ENCODE data around the gene ZSCAN5C. TPM values are rescaled to one million over a fixed set of nuclear protein-coding genes. Genes with fewer than 3 reads are reported as not detected.
"Not testable (repeated sequence)": the region's sequence is repeated elsewhere in the genome, so short reads cannot be mapped to it uniquely, and the experiment has no call there.

ZSCAN5C gene, protein sequence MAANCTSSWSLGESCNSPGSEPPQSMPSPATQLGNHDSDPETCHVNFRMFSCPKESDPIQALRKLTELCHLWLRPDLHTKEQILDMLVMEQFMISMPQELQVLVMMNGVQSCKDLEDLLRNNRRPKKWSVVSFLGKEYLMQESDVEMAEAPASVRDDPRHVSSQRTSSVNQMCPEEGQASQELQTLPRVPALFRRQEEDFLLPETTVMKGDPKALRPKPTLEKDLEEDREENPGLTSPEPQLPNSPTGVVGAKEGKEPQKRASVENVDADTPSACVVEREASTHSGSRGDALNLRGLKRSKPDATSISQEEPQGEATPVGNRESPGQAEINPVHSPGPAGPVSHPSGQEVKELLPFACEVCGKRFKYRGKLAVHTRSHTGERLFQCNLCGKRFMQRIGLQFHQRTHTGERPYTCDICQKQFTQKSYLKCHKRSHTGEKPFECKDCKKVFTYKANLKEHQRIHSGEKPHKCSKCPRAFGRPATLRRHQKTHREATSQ
- not detected in 2 replicates for total RNA-seq (2014; rRNA removed; shearing (Covaris generic); ENCODE audit: low replicate concordance)

DNA sequence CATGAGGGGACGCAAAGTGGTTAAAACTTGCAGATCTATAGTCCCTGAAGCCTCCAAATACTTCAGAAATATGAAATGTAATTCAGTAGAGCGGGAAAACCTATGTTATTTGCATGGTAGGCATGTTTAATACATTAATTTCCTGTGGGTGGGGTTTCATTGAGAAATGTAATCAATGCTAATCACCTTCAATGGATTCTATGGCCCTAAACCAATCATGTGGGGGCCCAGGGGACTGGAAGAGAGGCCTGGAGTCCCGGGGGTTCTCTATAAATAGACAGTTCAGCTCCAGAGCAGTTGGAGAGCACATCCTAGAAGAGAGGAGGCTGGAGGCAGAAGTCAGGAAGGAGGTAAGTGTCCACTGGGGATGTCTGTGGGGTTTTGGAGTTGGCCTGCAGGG is at the start of gene ZSCAN5C:
Gene ZSCAN5C (plus strand): TSS at position 301 of the 400 bp plus-strand sequence. CDS start 3,641 bp downstream, outside the sequence.
- Histone ChIP-seq H3K4me3 (no peak within 1 kb of the TSS), H3K27me3 (peaks cover 8% of the 10 kb centered on the region; the same call in 1 of the 2 replicates), H3K36me3 (no peaks in the 10 kb centered on the region), H3K9me3 (no peaks in the 10 kb centered on the region)
- DNase-seq, result no peak

DNA sequence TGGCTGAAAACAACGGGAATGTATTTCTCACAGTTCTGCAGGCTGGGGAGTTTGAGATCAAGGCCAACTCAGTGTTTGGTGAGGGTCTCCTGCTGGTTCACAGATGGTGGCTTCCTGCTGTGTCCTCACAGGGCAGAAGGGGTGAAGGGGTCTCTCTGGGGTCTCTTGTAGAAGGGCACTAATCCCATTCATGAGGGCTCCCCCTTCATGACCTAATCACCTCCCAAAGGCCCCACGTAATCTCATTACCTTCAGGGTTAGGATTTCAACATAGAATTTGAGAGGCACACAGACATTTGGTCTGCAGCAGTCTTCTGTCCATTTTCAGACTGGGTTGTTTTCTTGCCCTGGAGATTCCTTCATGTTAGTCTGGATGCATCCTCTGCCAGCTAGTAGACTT is 49.4 kb upstream of the ZSCAN5C start:
- H3K36me3 ChIP-seq, result peaks cover 13% of the 10 kb centered on the region
- no peaks in the 10 kb centered on the region for H3K27me3 ChIP-seq
- no peak overlapping the region for H3K4me3 ChIP-seq
- H3K9me3 ChIP-seq, result no peaks in the 10 kb centered on the region
- no peak for DNase-seq

DNA sequence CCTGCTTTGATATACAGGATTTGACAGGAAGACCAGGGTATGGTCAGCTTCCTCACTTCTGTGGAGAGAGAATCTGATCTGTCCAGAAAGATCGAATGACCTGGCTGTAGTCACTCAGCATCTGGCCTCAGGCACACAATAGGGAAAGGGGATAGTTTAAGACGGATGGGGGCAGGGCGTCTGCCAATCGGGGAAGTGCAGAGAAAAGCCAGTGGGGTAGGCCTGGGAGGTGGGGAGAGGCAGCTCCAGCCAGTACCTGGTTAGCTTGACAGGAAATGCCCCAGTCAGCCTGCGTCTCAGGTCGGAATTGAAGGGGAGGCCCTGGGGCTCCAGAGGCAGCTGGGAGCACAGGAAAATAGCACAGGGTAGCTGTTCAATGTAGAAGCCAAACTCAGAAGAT is 48.6 kb upstream of the ZSCAN5C start:
- no peak overlapping the region for H3K4me3 ChIP-seq
- no peaks in the 10 kb centered on the region for H3K9me3 ChIP-seq
- DNase-seq, result no peak
- peaks cover 10% of the 10 kb centered on the region for H3K36me3 ChIP-seq
- H3K27me3 ChIP-seq, result no peaks in the 10 kb centered on the region

DNA sequence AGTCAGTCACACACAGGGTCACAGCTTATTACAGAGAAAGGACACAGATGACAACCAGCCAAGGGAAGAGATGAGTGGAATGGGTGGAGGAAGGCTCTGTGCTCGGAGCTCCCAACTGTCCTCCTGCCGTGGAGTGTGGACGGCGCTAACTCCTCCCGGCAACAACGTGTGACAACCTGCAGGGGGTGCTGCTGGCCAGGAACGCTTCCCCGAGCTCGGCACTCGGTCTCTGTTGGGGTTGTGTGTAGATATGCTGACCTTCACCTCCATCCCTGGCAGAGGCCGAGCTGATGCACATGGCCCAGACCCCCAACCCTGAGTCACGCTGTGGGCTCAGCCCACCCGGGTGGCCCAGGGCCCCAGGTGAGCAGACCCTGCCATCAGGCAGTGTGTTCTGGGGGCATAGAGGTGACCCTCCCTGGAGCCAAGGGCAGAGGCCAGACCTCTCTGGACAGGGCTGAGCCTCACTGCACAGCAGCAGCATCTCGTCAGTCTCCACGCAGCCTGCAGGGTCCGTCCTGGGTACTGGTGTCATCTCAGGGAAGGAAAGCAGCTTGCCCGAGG is 46.9 kb upstream of the ZSCAN5C start:
- Histone ChIP-seq H3K4me3 (no peak overlapping the region), H3K36me3 (peaks cover 10% of the 10 kb centered on the region), H3K27me3 (no peaks in the 10 kb centered on the region), H3K9me3 (no peaks in the 10 kb centered on the region)
- DNase-seq, result no peak

DNA sequence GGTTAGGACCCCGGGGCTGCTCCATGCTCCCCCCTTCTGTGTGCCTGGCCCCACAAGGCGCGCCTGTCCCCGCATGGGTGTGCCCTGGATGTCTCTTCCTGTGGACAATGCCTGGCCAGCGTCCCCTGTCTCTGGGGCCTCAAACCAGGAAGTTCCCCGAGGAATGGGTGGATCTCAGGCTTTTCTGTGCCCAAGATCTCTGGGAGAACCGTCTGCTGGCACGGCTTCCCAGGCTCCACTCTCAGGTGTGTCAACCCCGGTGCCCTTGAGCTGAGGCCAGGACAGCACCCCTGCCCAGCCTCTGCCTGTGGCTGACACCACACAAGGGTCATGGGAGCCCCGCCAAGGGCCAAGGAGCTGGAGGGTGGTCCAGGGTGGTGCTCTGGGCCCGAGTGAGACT is 45.3 kb upstream of the ZSCAN5C start:
- Histone ChIP-seq H3K27me3 (no peaks in the 10 kb centered on the region), H3K9me3 (no peaks in the 10 kb centered on the region), H3K4me3 (no peak overlapping the region), H3K36me3 (peaks cover 10% of the 10 kb centered on the region)
- no peak for DNase-seq

DNA sequence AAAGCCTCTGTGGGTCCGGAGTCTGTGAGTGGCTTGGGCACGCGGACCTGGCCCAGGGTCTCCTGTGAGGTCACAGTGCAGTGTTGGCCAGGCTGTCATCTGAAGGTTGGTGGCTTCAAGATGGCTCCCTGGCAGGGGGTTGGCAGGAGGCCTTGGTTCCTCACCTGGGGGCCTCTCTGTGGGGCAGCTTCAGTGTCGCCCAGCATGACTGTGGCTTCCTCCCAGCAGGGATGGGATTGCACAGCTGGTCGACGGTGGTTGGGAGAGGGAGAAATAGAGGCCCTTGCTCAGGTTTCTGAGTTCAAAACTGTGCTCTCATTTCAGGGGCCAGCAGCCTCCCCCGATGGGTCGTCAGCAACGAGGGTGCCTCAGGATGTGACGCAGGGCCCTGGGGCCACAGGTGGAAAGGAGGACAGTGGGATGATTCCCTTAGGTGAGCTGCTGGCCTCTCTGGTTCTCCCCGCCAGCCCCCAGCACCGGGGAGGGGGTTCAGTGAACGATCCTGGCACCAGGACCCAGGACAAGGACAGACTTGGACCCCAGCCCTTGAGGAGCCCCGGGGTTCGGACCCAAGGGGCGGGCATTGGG is 43.8 kb upstream of the ZSCAN5C start:
- Histone ChIP-seq H3K36me3 (peaks cover 7% of the 10 kb centered on the region), H3K27me3 (no peaks in the 10 kb centered on the region), H3K4me3 (no peak overlapping the region), H3K9me3 (no peaks in the 10 kb centered on the region)
- DNase-seq, result no peak

DNA sequence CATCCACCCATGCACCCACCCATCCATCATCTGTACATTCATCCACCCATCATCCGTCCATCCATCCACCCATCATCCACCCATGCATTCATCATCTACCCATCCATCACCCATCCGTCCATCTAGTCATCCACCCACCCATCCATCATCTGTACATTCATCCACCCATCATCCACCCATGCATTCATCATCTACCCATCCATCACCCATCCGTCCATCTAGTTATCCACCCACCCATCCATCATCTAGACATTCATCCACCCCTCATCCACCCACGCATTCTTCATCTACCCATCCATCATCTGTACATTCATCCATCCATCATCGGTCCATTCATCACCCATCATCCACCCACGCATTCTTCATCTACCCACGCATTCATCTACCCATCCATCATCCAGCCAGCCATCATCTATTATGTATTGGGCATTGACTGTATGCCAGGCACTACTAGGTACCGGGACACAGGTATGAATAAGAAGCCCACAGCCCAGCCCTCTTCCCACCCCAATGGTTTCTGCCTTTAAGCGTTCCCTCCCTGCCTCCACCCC is 43.0 kb upstream of the ZSCAN5C start:
- Histone ChIP-seq H3K36me3 (peaks cover 7% of the 10 kb centered on the region), H3K27me3 (no peaks in the 10 kb centered on the region), H3K9me3 (no peaks in the 10 kb centered on the region), H3K4me3 (no peak overlapping the region)
- DNase-seq, result no peak

DNA sequence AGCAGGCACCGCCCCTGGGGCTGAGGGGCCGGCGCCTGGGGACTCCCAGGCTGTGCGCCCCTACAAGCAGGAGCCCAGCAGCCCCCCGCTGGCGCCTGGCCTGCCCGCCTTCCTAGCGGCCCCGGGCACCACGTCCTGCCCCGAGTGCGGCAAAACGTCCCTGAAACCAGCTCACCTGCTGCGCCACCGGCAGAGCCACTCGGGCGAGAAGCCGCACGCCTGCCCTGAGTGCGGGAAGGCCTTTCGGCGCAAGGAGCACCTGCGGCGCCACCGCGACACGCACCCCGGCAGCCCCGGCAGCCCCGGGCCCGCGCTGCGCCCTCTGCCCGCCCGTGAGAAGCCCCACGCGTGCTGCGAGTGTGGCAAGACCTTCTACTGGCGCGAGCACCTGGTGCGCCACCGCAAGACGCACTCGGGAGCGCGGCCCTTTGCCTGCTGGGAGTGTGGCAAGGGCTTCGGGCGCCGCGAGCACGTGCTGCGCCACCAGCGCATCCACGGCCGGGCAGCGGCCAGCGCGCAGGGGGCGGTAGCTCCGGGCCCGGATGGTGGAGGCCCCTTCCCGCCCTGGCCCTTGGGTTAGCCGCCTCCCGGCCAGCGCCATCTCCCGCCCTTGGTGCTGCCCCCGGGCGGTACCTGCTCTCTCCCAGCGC is 42.3 kb upstream of the ZSCAN5C start:
- peaks cover 5% of the 10 kb centered on the region for H3K36me3 ChIP-seq
- no peaks in the 10 kb centered on the region for H3K27me3 ChIP-seq
- DNase-seq, result no peak
- H3K4me3 ChIP-seq, result no peak overlapping the region
- H3K9me3 ChIP-seq, result no peaks in the 10 kb centered on the region

DNA sequence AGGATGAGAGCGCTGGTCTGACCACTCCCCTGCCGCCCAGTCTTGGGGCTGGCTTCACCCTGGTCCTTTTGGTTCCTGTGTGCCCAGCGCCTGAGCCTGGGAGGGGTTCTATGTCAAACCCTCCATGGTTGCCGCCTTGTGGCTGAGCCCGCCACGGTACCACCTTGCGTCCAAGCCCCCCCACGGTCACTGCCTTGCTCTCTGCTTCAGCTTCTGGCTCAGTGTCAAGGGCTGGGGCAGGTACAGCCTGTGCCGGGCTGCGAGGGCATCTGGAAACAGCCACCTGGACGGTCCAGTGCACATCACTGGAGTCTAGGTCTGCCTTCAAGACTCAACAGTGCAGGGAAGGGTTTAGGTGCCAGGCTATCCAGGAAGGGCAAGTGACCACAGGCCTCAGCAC is 40.5 kb upstream of the ZSCAN5C start:
- Histone ChIP-seq H3K36me3 (no peaks in the 10 kb centered on the region; the same call in none of the 2 replicates), H3K4me3 (no peak overlapping the region), H3K27me3 (no peaks in the 10 kb centered on the region), H3K9me3 (no peaks in the 10 kb centered on the region)
- DNase-seq, result no peak

DNA sequence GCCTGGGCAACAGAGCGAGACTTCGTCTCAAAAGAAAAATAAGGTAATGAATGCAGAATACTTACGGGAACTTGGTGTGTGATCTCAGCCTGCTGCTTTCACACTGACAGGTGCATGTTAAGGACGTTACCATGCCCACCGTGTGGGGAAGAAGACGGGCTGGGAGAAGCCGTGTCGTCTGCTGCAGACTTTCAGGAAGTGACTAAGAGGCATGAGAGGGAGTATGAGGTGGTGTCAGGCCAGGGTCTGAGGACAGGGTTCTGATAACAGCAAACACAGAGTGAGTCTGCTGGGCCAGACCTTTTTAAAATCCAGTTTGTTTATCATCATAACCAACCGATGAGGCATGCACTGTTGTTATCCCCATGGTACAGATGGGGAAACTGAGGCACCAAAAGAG is 39.8 kb upstream of the ZSCAN5C start:
- Histone ChIP-seq H3K9me3 (no peaks in the 10 kb centered on the region), H3K36me3 (no peaks in the 10 kb centered on the region; the same call in none of the 2 replicates), H3K27me3 (no peaks in the 10 kb centered on the region), H3K4me3 (no peak overlapping the region)
- no peak for DNase-seq

DNA sequence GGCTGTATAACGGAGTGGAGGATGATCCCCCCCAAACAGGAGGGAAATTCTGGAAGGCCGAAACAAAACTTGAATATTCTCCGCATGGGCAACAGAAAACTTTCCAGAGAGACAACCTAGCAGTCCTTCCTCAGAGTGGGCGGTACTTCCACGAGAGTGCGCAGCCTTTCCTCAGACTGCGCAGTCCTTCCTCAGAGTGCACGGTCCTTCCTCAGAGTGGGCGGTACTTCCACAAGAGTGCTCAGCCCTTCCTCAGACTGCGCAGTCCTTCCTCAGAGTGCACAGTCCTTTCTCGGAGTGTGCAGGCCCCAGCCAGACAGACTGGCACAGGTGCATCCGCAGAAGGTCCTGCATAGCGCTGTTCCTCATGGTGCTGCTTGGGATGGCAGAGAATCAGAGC is 39.0 kb upstream of the ZSCAN5C start:
- H3K4me3 ChIP-seq, result no peak overlapping the region
- DNase-seq, result no peak
- no peaks in the 10 kb centered on the region for H3K27me3 ChIP-seq
- H3K36me3 ChIP-seq, result no peaks in the 10 kb centered on the region; the same call in none of the 2 replicates
- H3K9me3 ChIP-seq, result no peaks in the 10 kb centered on the region

DNA sequence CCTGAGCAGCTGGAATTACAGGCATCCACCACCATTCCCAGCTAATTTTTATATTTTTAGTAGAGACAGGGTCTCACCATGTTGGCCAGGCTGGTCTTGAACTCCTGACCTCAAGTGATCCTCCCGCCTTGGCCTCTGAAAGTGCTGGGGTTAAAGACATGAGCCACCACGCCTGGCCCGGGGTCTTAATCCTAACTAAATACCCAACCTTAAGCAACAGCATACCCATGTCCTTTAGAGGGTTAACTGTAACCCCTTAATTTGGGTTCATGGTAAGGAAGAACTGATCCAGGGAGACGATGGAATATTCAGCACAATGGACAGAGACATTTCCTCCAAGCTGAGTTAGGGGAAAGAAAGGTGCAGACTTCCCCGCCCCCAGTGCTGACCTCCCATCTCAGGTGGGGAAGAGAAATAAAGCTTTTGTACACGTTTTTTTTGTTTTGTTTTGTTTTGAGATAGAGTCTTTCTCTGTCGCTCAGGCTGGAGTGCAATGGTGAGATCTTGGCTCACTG is 35.0 kb upstream of the ZSCAN5C start:
- Histone ChIP-seq H3K27me3 (no peaks in the 10 kb centered on the region), H3K4me3 (no peak overlapping the region), H3K36me3 (no peaks in the 10 kb centered on the region), H3K9me3 (no peaks in the 10 kb centered on the region)
- DNase-seq, result no peak

DNA sequence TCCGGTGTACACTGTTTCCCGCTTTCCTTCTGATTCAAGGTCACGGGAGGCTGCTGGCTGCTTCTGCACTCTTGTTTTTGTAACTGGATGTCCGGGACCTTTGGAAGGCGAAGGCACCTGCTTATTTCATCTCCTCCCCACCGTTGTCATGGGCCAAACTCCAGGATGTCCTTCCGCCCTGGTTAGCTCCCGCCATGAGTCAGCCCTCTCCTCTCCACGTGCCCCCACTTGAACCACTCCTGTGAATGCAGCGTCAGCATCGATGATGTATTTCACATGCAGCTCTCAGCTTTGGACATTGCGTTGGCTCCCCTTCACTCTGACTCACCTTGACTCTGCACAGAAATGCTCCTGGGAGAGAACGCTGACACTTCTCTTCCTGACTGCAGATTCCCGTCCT is 31.8 kb upstream of the ZSCAN5C start:
- peaks cover 2% of the 10 kb centered on the region; the same call in 1 of the 2 replicates for H3K27me3 ChIP-seq
- H3K9me3 ChIP-seq, result no peaks in the 10 kb centered on the region
- DNase-seq, result peak; percentile 84
- H3K4me3 ChIP-seq, result no peak overlapping the region
- H3K36me3 ChIP-seq, result no peaks in the 10 kb centered on the region

DNA sequence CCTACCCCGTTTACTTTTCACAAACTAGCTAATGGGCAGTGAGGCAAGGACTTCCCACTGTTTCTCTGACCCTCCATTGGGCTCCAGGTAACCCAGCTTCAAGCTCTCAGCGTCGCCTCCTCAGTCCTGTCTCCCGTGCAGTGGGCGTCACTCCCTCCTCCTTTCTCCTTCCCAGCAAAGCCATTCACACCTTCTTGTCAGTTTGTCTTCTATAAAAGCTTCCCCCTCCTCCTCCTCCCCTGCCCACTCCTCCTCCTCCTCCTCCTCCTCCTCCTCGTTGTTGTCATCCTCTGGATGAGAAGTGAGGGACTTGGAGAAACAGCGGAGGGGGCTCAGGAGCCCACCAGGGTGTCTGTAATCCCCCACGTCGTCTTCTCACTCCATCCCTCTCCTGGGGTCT is 28.0 kb upstream of the ZSCAN5C start:
- Histone ChIP-seq H3K36me3 (no peaks in the 10 kb centered on the region), H3K9me3 (no peaks in the 10 kb centered on the region), H3K4me3 (no peak overlapping the region), H3K27me3 (peaks cover 2% of the 10 kb centered on the region; the same call in 1 of the 2 replicates)
- no peak for DNase-seq

DNA sequence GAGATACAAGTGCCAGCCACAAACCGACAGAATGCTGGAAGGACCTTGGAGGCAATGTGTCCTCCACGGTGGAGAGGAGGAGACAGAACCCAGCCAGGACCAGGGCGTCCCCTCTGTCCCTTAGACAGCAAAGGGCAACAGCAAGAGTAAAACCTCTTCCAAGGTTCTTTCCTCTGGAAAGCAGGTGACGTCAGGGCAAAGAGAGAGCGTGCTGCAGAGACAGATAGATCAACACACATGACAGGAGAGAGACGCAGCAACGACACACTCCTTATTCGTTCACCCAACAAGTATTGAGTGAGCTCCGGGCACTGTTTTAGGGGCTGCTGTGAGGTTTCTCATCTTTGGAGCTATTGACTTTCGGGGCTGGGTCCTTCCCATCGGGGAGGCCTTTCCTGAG is 27.5 kb upstream of the ZSCAN5C start:
- no peak for DNase-seq
- H3K36me3 ChIP-seq, result no peaks in the 10 kb centered on the region
- no peak overlapping the region for H3K4me3 ChIP-seq
- peaks cover 2% of the 10 kb centered on the region; the same call in 1 of the 2 replicates for H3K27me3 ChIP-seq
- H3K9me3 ChIP-seq, result no peaks in the 10 kb centered on the region

DNA sequence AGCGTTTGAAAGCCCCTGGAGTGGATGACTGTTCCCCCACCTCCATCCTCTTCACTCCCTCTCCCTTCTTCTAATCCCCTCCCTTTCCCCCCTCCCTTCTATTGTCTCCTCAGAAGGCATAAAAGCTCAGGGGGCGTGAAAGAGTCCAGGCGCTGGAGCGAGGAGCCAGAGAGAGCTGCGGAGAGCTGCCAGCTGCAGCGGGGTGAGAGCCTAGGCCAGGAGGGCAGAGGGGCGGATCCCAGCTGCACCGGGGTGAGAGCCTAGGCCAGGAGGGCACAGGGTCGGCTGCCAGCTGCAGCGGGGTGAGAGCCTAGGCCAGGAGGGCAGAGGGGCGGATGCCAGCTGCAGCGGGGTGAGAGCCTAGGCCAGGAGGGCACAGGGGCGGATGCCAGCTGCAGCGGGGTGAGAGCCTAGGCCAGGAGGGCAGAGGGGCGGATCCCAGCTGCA is 26.2 kb upstream of the ZSCAN5C start, which contains the start of gene GALP:
Gene GALP (plus strand): TSS at position 148 of the 447 bp plus-strand sequence. CDS start 1,101 bp downstream, outside the sequence.
- not testable (repeated sequence) for H3K9me3 ChIP-seq, DNase-seq, H3K27me3 ChIP-seq, H3K36me3 ChIP-seq, H3K4me3 ChIP-seq

All from MG63 (cell line).